B cell (primary cell): ENCODE measurements around the gene CDC42EP2. TPM values are rescaled to one million over a fixed set of nuclear protein-coding genes. Genes with fewer than 3 reads are reported as not detected.

ENCODE experiments used
- ATAC-seq: fragments of 200-7000 bp; cut with Tn5 transposase; one replicate; pipeline ENCODE4 v1.10.0; 2021; ENCODE audit warnings: low read depth, mild to moderate bottlenecking, moderate number of reproducible peaks, moderate library complexity
- CTCF ChIA-PET: fragments of 350-600 bp; sonication (Branson Sonifier 250); formaldehyde crosslinking; loops from one replicate; lab custom pipeline; 2021; ENCODE audit warnings: antibody characterized with exemption, inconsistent platforms; lab: Charles Lee
- POLR2A ChIA-PET: fragments of 350-600 bp; sonication (Branson Sonifier 250); formaldehyde crosslinking; loops from one replicate; lab custom pipeline; 2021; ENCODE audit warnings: antibody characterized with exemption; lab: Charles Lee
- DNase-seq: peaks from one replicate; pipeline ENCODE4 v3.0.0; 2013
- H2AFZ ChIP-seq: 2 replicates; pipeline ENCODE4 v1.6.1; 2012; ENCODE audit warnings: mild to moderate bottlenecking, low read depth, low read length; ENCODE audit not compliant: insufficient read depth, poor library complexity, severe bottlenecking
- H3K27ac ChIP-seq, 2 donors: 1 replicate in 1 of 2; 2 replicates in 1 of 2; pipeline ENCODE4 v1.5.1; 2012 to 2013; ENCODE audit warnings: low read length in 2 of 2, mild to moderate bottlenecking in 2 of 2, moderate library complexity in 1 of 2
- H3K27me3 ChIP-seq, 4 experiments: fragments of 200-600 bp in 1 of 4; sonication (generic) in 1 of 4; replicated peaks in 1 of 4; 1 replicate in 2 of 4; 2 replicates in 2 of 4; pipeline versions ENCODE4 v1.6.1 to v1.7.0; 2013 to 2016; ENCODE audit warnings: low read length in 3 of 4, mild to moderate bottlenecking in 2 of 4, mixed read lengths in 1 of 4, moderate library complexity in 1 of 4; ENCODE audit not compliant: insufficient read depth in 4 of 4, control insufficient read depth in 3 of 4; ENCODE audit errors: control extremely low read depth in 1 of 4
- H3K36me3 ChIP-seq, 2 experiments: replicated peaks in 1 of 2; 1 replicate in 1 of 2; 2 replicates in 1 of 2; pipeline versions ENCODE4 v1.6.1 to v1.7.1; 2013; ENCODE audit warnings: low read length in 1 of 2; ENCODE audit not compliant: insufficient read depth in 2 of 2, control insufficient read depth in 1 of 2; ENCODE audit errors: control extremely low read depth in 1 of 2, extremely low read depth in 1 of 2
- H3K4me1 ChIP-seq, 2 donors: fragments of 200-600 bp in 1 of 2; sonication (generic) in 1 of 2; 1 replicate in 1 of 2; 2 replicates in 1 of 2; pipeline versions ENCODE4 v1.5.1 to v1.6.1; 2013 to 2017; ENCODE audit warnings: low read length in 2 of 2; ENCODE audit not compliant: control insufficient read depth in 2 of 2, insufficient read depth in 2 of 2
- H3K4me2 ChIP-seq: replicated peaks from 2 replicates; pipeline ENCODE3; 2012; ENCODE audit warnings: mild to moderate bottlenecking, low read depth, low read length; ENCODE audit not compliant: poor library complexity, severe bottlenecking
- H3K4me3 ChIP-seq, 5 experiments: fragments of 200-600 bp in 1 of 5; sonication (generic) in 1 of 5; 1 replicate in 3 of 5; 2 replicates in 2 of 5; pipeline versions ENCODE4 v1.5.1 to v1.7.0; 2011 to 2016; ENCODE audit warnings: low read length in 4 of 5, mild to moderate bottlenecking in 4 of 5, low read depth in 2 of 5, control low read depth in 1 of 5, moderate library complexity in 1 of 5; ENCODE audit not compliant: insufficient read depth in 1 of 5; ENCODE audit errors: control extremely low read depth in 1 of 5, extremely low read depth in 1 of 5
- H3K79me2 ChIP-seq: fragments of 200-600 bp; sonication (generic); one replicate; pipeline ENCODE4 v1.6.0; 2016; ENCODE audit warnings: low read length; ENCODE audit not compliant: control insufficient read depth, insufficient read depth
- H3K9ac ChIP-seq: fragments of 200-600 bp; sonication (generic); 2 replicates; pipeline ENCODE4 v1.6.1; 2017; ENCODE audit warnings: mild to moderate bottlenecking, low read length, moderate library complexity
- H3K9me3 ChIP-seq, 3 donors: one replicate each; pipeline versions ENCODE4 v1.6.1 to v1.7.1; 2013; ENCODE audit warnings: low read length in 2 of 3; ENCODE audit not compliant: control insufficient read depth in 2 of 3, insufficient read depth in 1 of 3; ENCODE audit errors: control extremely low read depth in 1 of 3
- H4K20me1 ChIP-seq: 2 replicates; pipeline ENCODE4 v1.6.0; 2012; ENCODE audit warnings: mild to moderate bottlenecking, low read length; ENCODE audit not compliant: insufficient read depth, control insufficient read depth, poor library complexity, severe bottlenecking
- H3K27ac Mint-ChIP-seq: one replicate; pipeline ENCODE4 v1.8.0; 2021; ENCODE audit warnings: mixed read lengths
- H3K27me3 Mint-ChIP-seq: one replicate; pipeline ENCODE4 v1.8.0; 2021; ENCODE audit warnings: mixed read lengths
- H3K4me1 Mint-ChIP-seq: one replicate; pipeline ENCODE4 v1.8.0; 2021; ENCODE audit warnings: mixed read lengths
- H3K4me3 Mint-ChIP-seq: one replicate; pipeline ENCODE4 v1.8.0; 2021; ENCODE audit warnings: mixed read lengths
- H3K9me3 Mint-ChIP-seq: one replicate; pipeline ENCODE4 v1.8.0; 2022; ENCODE audit warnings: mixed read lengths; ENCODE audit not compliant: insufficient read depth
- EZH2 ChIP-seq: IDR thresholded peaks from 2 replicates; pipeline ENCODE4 v1.6.1; 2012; ENCODE audit warnings: borderline replicate concordance, low read depth, mild to moderate bottlenecking, moderate library complexity, low read length; ENCODE audit not compliant: insufficient read depth, poor library complexity, severe bottlenecking
- WGBS: methylation state at CpG from one replicate; pipeline ENCODE4 v1.1.5; 2013; ENCODE audit warnings: missing lambda C conversion rate; ENCODE audit not compliant: insufficient coverage; 5-methylcytosine and 5-hydroxymethylcytosine counted together
- intact Hi-C: fragments of 100-400 bp; cut with micrococcal nuclease; formaldehyde crosslinking; loops from one replicate; pipeline ENCODE4 v1.10.0; 2022
- polyA plus RNA-seq: library from polyadenylated mRNA; depleted of rRNA; stranded (reverse); fragments of >200 nt; gene quantifications from 2 replicates; pipeline ENCODE4 v1.2.3, GENCODE V29; 2012
- total RNA-seq, 2 donors: library from RNA; stranded (reverse); fragments of 120-200 nt in 1 of 2; gene quantifications; 1 replicate in 1 of 2; 2 replicates in 1 of 2; pipeline versions ENCODE4 v1.2.3 to v1.2.4, GENCODE V29; 2013 to 2022
- TF ChIP-seq, protein P1 (sequence below): fragments of 200-600 bp; IDR thresholded peaks from one replicate; pipeline ENCODE4 v1.8.0; 2022; ENCODE audit warnings: antibody characterized with exemption, mild to moderate bottlenecking

Gene CDC42EP2
- total and polyA plus RNA-seq, 2 donors (not counting 1 experiment from before 2014, with no cell fraction given) = 0.69 to 1.1 TPM

DNA sequence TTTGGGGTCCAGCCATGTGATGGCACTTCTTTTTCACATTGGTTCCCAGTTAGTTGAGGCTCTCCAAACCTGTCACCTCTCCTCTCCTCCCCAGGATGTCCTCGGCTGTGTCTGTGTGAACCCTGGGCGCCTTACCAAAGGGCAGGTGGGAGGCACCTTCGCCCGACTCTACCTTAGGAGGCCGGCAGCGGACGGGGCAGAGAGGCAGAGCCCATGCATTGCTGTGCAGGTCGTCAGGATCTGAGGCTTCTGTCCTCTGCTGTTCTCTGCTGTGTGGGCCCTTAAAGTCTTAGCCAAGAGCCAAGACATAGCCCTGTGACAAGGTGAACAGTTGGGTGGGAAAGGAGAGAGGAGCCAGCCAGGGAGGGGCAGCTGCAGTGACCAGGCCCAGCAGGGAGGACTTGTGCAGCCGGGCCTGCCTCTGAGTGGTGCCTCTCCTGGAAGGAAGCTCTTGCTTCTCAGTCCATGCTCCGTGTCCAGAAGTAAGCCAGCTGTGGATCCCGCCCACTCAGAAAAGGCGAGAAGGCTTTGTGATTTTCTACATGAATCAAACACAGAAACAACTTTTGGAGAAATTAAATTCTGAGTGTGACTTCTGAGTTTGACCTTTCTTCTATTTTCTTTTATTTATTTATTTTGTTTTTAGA lies 17.5 kb upstream of the CDC42EP2 start:
- no peak overlapping the region for H2AFZ ChIP-seq
- WGBS = 96% methylated on average over 9 of the region's 12 CpGs
- ChIA-PET CTCF (interaction anchor here (0.9 kb wide), 1 partner anchor 18 kb away, joined by 3 read pairs; no protein-coding TSS in a partner anchor), POLR2A (interaction anchor here (0.6 kb wide), 1 partner anchor 484 kb away, joined by 7 read pairs; no protein-coding TSS in a partner anchor)
- no peaks in the 10 kb centered on the region for H3K27me3 ChIP-seq
- ATAC-seq (no peak), DNase-seq (no peak)
- TF ChIP-seq, protein P1, sequence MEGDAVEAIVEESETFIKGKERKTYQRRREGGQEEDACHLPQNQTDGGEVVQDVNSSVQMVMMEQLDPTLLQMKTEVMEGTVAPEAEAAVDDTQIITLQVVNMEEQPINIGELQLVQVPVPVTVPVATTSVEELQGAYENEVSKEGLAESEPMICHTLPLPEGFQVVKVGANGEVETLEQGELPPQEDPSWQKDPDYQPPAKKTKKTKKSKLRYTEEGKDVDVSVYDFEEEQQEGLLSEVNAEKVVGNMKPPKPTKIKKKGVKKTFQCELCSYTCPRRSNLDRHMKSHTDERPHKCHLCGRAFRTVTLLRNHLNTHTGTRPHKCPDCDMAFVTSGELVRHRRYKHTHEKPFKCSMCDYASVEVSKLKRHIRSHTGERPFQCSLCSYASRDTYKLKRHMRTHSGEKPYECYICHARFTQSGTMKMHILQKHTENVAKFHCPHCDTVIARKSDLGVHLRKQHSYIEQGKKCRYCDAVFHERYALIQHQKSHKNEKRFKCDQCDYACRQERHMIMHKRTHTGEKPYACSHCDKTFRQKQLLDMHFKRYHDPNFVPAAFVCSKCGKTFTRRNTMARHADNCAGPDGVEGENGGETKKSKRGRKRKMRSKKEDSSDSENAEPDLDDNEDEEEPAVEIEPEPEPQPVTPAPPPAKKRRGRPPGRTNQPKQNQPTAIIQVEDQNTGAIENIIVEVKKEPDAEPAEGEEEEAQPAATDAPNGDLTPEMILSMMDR = no peak
- no peak for TF ChIP-seq EZH2
- intact Hi-C loops = no loop called here
- no peak overlapping the region for H3K4me3 ChIP-seq
- Mint-ChIP-seq H3K4me3 (no peak overlapping the region), H3K27me3 (no peaks in the 10 kb centered on the region), H3K4me1 (no peaks in the 10 kb centered on the region), H3K27ac (no peak overlapping the region), H3K9me3 (no peaks in the 10 kb centered on the region)
- no peaks in the 10 kb centered on the region for H3K4me1 ChIP-seq
- H3K9me3 ChIP-seq = no peaks in the 10 kb centered on the region
- H3K27ac ChIP-seq = no peak overlapping the region
- H3K9ac ChIP-seq = no peak overlapping the region
- H3K4me2 ChIP-seq = no peak overlapping the region
- H4K20me1 ChIP-seq = no peaks in the 10 kb centered on the region
- no peaks in the 10 kb centered on the region for H3K79me2 ChIP-seq
- H3K36me3 ChIP-seq = peaks cover 0 to 31% of the 10 kb centered on the region in 2 experiments

GRCh38 chr11:65298131-65298535 lies 16.5 kb upstream of the CDC42EP2 start:
- DNase-seq (no peak), ATAC-seq (no peak)
- H3K4me1 ChIP-seq = no peaks in the 10 kb centered on the region
- intact Hi-C loops = no loop called here
- POLR2A ChIA-PET = interaction anchor here (0.5 to 0.6 kb wide), 2 partner anchors 105 to 1239 kb away, joined by 3 to 7 read pairs; no protein-coding TSS in a partner anchor
- H3K4me3 ChIP-seq = no peak overlapping the region
- H3K9me3 ChIP-seq = no peaks in the 10 kb centered on the region
- CTCF ChIA-PET = interaction anchor here (0.6 to 0.8 kb wide), 3 partner anchors 69 to 1418 kb away, joined by 3 read pairs; no protein-coding TSS in a partner anchor
- Mint-ChIP-seq H3K4me1 (no peaks in the 10 kb centered on the region), H3K4me3 (no peak overlapping the region), H3K27ac (no peak overlapping the region), H3K9me3 (no peaks in the 10 kb centered on the region), H3K27me3 (no peaks in the 10 kb centered on the region)
- WGBS = 97% methylated on average over 8 of the region's 8 CpGs
- H3K4me2 ChIP-seq = no peak overlapping the region
- TF ChIP-seq, protein P1 = no peak
- TF ChIP-seq EZH2 = no peak
- peaks cover 0 to 24% of the 10 kb centered on the region in 2 experiments for H3K36me3 ChIP-seq
- H3K79me2 ChIP-seq = no peaks in the 10 kb centered on the region
- no peaks in the 10 kb centered on the region for H3K27me3 ChIP-seq
- H3K27ac ChIP-seq = no peak overlapping the region
- H2AFZ ChIP-seq = no peak overlapping the region
- no peak overlapping the region for H3K9ac ChIP-seq
- H4K20me1 ChIP-seq = no peaks in the 10 kb centered on the region
